Measurements from ENCODE around the gene DNAH9. TPM values are rescaled to one million over a fixed set of nuclear protein-coding genes. Genes with fewer than 3 reads are reported as not detected.

DNAH9 gene
- total RNA-seq, 1 donor from 2014 or later, result not detected

GRCh38 chr17:11736613-11737312 lies 138.5 kb downstream of the DNAH9 start:
- DNase-seq (ENCODE audit: low spot score in 2 of 2), result no peak
- TF ChIP-seq CTCF (IDR thresholded peaks at IDR 0.05), result no peak
- H3K27me3 ChIP-seq, result no peaks in the 10 kb centered on the region
- H3K27ac ChIP-seq, result no peak overlapping the region
- H3K9me3 ChIP-seq, result no peaks in the 10 kb centered on the region
- H3K4me3 ChIP-seq, result no peak overlapping the region
- H3K4me1 ChIP-seq, result no peaks in the 10 kb centered on the region
- H3K36me3 ChIP-seq, result no peaks in the 10 kb centered on the region
- intact Hi-C loops (cut with DNase I), result no loop called here

GRCh38 chr17:11737313-11737679 lies 139.0 kb downstream of the DNAH9 start:
- TF ChIP-seq CTCF (IDR thresholded peaks at IDR 0.05), result no peak
- Histone ChIP-seq H3K4me3 (no peak overlapping the region), H3K4me1 (no peaks in the 10 kb centered on the region), H3K27me3 (no peaks in the 10 kb centered on the region), H3K36me3 (no peaks in the 10 kb centered on the region), H3K27ac (no peak overlapping the region), H3K9me3 (no peaks in the 10 kb centered on the region)
- intact Hi-C loops (cut with DNase I), result no loop called here
- DNase-seq (ENCODE audit: low spot score in 2 of 2), result no peak

GRCh38 chr17:11738151-11738550 lies 139.9 kb downstream of the DNAH9 start:
- no peak for TF ChIP-seq CTCF (IDR thresholded peaks at IDR 0.05)
- intact Hi-C loops (cut with DNase I), result no loop called here
- H3K27me3 ChIP-seq, result no peaks in the 10 kb centered on the region
- H3K27ac ChIP-seq, result no peak overlapping the region
- no peaks in the 10 kb centered on the region for H3K9me3 ChIP-seq
- H3K4me3 ChIP-seq, result no peak overlapping the region
- DNase-seq (ENCODE audit: low spot score in 2 of 2), result no peak
- H3K4me1 ChIP-seq, result no peaks in the 10 kb centered on the region
- H3K36me3 ChIP-seq, result no peaks in the 10 kb centered on the region

- Histone ChIP-seq H3K36me3 (no peaks in the 10 kb centered on the region), H3K4me1 (no peaks in the 10 kb centered on the region), H3K4me3 (no peak overlapping the region), H3K27ac (no peak overlapping the region), H3K9me3 (no peaks in the 10 kb centered on the region), H3K27me3 (no peaks in the 10 kb centered on the region)
- no peak for TF ChIP-seq CTCF (IDR thresholded peaks at IDR 0.05)
- intact Hi-C loops (cut with DNase I), result no loop called here
- no peak for DNase-seq (ENCODE audit: low spot score in 2 of 2)
Measured at GRCh38 chr17:11739351-11739750, 141.1 kb downstream of the DNAH9 start.

- no peak for DNase-seq (ENCODE audit: low spot score in 2 of 2)
- TF ChIP-seq CTCF (IDR thresholded peaks at IDR 0.05), result no peak
- intact Hi-C loops (cut with DNase I), result no loop called here
Measured at GRCh38 chr17:11739848-11740247, 141.6 kb downstream of the DNAH9 start.

GRCh38 chr17:11742886-11743285 lies 144.6 kb downstream of the DNAH9 start:
- no peak for TF ChIP-seq CTCF (IDR thresholded peaks at IDR 0.05)
- H3K4me3 ChIP-seq, result no peak overlapping the region
- H3K36me3 ChIP-seq, result no peaks in the 10 kb centered on the region
- no peaks in the 10 kb centered on the region for H3K27me3 ChIP-seq
- H3K27ac ChIP-seq, result no peak overlapping the region
- intact Hi-C loops (cut with DNase I), result no loop called here
- no peaks in the 10 kb centered on the region for H3K4me1 ChIP-seq
- peaks cover 0 to 3% of the 10 kb centered on the region in 2 donors for H3K9me3 ChIP-seq
- DNase-seq (ENCODE audit: low spot score in 2 of 2), result no peak

More at GRCh38 chr17:11739848-11740247, 141.6 kb downstream of the DNAH9 start:
- Histone ChIP-seq H3K4me1 (no peaks in the 10 kb centered on the region), H3K9me3 (no peaks in the 10 kb centered on the region), H3K27ac (no peak overlapping the region), H3K27me3 (no peaks in the 10 kb centered on the region), H3K36me3 (no peaks in the 10 kb centered on the region), H3K4me3 (no peak overlapping the region)

All from ascending aorta (tissue), 2 donors.